HEK293T (cell line): ENCODE data around the gene NUSAP1.

Experiments
- BHLHE40 ChIP-seq: fragments of 450-650 bp; IDR thresholded peaks from 2 replicates; pipeline ENCODE4 v1.6.1; 2016; ENCODE audit warnings: mild to moderate bottlenecking, moderate library complexity, borderline replicate concordance
- HDGF ChIP-seq: fragments of 450-650 bp; IDR thresholded peaks from 2 replicates; pipeline ENCODE4 v1.6.1; 2017; ENCODE audit warnings: antibody characterized with exemption, borderline replicate concordance
- NFRKB ChIP-seq: fragments of 450-650 bp; IDR thresholded peaks from 2 replicates; pipeline ENCODE4 v1.6.1; 2016; ENCODE audit warnings: mild to moderate bottlenecking, moderate library complexity
- SUZ12 ChIP-seq: fragments of 450-650 bp; IDR thresholded peaks from 2 replicates; pipeline ENCODE4 v1.6.1; 2016; ENCODE audit warnings: mild to moderate bottlenecking

DNA sequence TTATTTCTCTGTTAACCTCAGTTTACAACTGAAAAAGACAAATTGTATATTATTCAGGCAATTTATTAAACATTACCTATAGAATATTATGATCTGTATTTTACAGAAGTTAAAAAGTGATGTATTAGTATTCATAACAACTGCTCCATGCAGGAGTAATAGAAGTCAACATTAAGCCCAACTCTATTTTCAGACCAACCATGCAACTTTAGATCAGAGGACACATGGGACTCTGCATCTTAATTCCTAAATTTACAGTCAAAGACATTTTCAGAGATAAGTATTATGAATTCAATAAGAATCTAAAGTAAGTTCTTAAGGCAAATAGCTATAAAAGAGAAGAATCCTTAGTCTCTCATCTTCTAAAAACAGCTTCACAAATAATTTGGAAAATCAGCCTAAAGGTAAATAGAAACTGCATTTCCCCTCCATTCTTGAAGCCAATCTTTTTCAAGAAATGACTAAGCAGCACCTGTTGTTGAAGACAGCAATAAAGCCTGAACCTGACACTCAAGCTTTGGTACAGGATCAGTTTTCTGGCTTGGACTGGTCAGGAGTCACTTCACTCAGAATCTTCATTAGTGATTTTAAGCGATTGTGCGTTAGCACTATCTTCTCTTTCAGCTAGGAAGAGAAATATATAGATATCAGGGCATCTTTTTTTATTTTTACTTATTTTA lies 23.3 kb upstream of the NUSAP1 start:
- TF ChIP-seq SUZ12 (no peak), BHLHE40 (no peak), HDGF (no peak), NFRKB (no peak)
